Natural killer cell (primary cell): Measurements from ENCODE around the gene LEF1. TPM values are rescaled to one million over a fixed set of nuclear protein-coding genes. Genes with fewer than 3 reads are reported as not detected.

Experiments
- ATAC-seq, 3 donors: fragments of 150-1000 bp in 2 of 3; fragments of 200-7000 bp in 1 of 3; cut with Tn5 transposase; 1 replicate in 1 of 3; 2 replicates in 2 of 3; pipeline ENCODE4 v1.10.0; 2021; ENCODE audit warnings: mild to moderate bottlenecking in 2 of 3, moderate library complexity in 2 of 3
- DNase-seq, 2 donors: peaks; one replicate each; pipeline versions ENCODE4 v3.0.0 to v3.0.0-alpha.2; 2013 to 2021; ENCODE audit warnings: mixed read lengths in 1 of 2
- H3K27ac ChIP-seq: one replicate; pipeline ENCODE4 v1.5.1; 2013; ENCODE audit warnings: mild to moderate bottlenecking, low read length
- H3K27me3 ChIP-seq: one replicate; pipeline ENCODE4 v1.6.1; 2013; ENCODE audit warnings: low read length; ENCODE audit not compliant: control insufficient read depth, insufficient read depth
- H3K36me3 ChIP-seq: one replicate; pipeline ENCODE4 v1.6.1; 2013; ENCODE audit warnings: low read length; ENCODE audit not compliant: control insufficient read depth, insufficient read depth
- H3K4me1 ChIP-seq: one replicate; pipeline ENCODE4 v1.6.1; 2013; ENCODE audit warnings: low read length; ENCODE audit not compliant: control insufficient read depth, insufficient read depth
- H3K4me3 ChIP-seq: one replicate; pipeline ENCODE4 v1.5.1; 2013; ENCODE audit warnings: low read length
- H3K9me3 ChIP-seq: one replicate; pipeline ENCODE4 v1.6.1; 2013; ENCODE audit warnings: low read length; ENCODE audit not compliant: control insufficient read depth, insufficient read depth
- H3K27ac Mint-ChIP-seq, 2 donors: one replicate each; pipeline ENCODE4 v1.8.0; 2022; ENCODE audit warnings: mild to moderate bottlenecking in 2 of 2, mixed read lengths in 2 of 2, moderate library complexity in 1 of 2
- H3K27me3 Mint-ChIP-seq, 2 donors: one replicate each; pipeline ENCODE4 v1.8.0; 2022; ENCODE audit warnings: low read depth in 2 of 2, mixed read lengths in 2 of 2
- H3K36me3 Mint-ChIP-seq: one replicate; pipeline ENCODE4 v1.8.0; 2022; ENCODE audit warnings: mixed read lengths
- H3K4me1 Mint-ChIP-seq, 2 donors: one replicate each; pipeline ENCODE4 v1.8.0; 2022; ENCODE audit warnings: mixed read lengths in 2 of 2
- H3K4me3 Mint-ChIP-seq: one replicate; pipeline ENCODE4 v1.8.0; 2022; ENCODE audit warnings: mild to moderate bottlenecking, moderate library complexity, mixed read lengths
- H3K9me3 Mint-ChIP-seq, 2 donors: one replicate each; pipeline ENCODE4 v1.8.0; 2022; ENCODE audit warnings: mixed read lengths in 2 of 2
- WGBS: methylation state at CpG from one replicate; pipeline ENCODE4 v1.1.7; 2013; ENCODE audit warnings: missing lambda C conversion rate; ENCODE audit not compliant: insufficient coverage; 5-methylcytosine and 5-hydroxymethylcytosine counted together
- intact Hi-C: fragments of 100-400 bp; cut with micrococcal nuclease; formaldehyde crosslinking; loops from one replicate; pipeline ENCODE4 v1.14.2; 2022
- total RNA-seq, 4 donors: library from RNA; stranded (reverse); fragments of 120-200 nt in 1 of 4; gene quantifications; one replicate each; pipeline versions ENCODE4 v1.2.3 to v1.2.4, GENCODE V29; 2013 to 2022
- TF ChIP-seq, protein P1 (sequence below): fragments of 200-600 bp; IDR thresholded peaks from one replicate; pipeline ENCODE4 v1.8.0; 2022; ENCODE audit warnings: antibody characterized with exemption

Gene LEF1
- total RNA-seq, 3 donors from 2014 or later (not counting 1 experiment from before 2014, with no cell fraction given), result 18.7 to 39.8 (median 24.5) TPM

GRCh38 chr4:108156391-108156790 is 12.3 kb downstream of the LEF1 start:
- Mint-ChIP-seq H3K36me3 (no peaks in the 10 kb centered on the region), H3K27me3 (peaks cover 3 to 21% of the 10 kb centered on the region in 2 donors), H3K4me3 (no peak overlapping the region), H3K27ac (no peak overlapping the region), H3K9me3 (no peaks in the 10 kb centered on the region), H3K4me1 (peaks cover 20 to 22% of the 10 kb centered on the region in 2 donors)
- Histone ChIP-seq H3K27ac (no peak overlapping the region), H3K9me3 (no peaks in the 10 kb centered on the region), H3K4me3 (no peak overlapping the region), H3K27me3 (no peaks in the 10 kb centered on the region), H3K4me1 (peaks cover 9% of the 10 kb centered on the region), H3K36me3 (no peaks in the 10 kb centered on the region)
- TF ChIP-seq, protein P1, sequence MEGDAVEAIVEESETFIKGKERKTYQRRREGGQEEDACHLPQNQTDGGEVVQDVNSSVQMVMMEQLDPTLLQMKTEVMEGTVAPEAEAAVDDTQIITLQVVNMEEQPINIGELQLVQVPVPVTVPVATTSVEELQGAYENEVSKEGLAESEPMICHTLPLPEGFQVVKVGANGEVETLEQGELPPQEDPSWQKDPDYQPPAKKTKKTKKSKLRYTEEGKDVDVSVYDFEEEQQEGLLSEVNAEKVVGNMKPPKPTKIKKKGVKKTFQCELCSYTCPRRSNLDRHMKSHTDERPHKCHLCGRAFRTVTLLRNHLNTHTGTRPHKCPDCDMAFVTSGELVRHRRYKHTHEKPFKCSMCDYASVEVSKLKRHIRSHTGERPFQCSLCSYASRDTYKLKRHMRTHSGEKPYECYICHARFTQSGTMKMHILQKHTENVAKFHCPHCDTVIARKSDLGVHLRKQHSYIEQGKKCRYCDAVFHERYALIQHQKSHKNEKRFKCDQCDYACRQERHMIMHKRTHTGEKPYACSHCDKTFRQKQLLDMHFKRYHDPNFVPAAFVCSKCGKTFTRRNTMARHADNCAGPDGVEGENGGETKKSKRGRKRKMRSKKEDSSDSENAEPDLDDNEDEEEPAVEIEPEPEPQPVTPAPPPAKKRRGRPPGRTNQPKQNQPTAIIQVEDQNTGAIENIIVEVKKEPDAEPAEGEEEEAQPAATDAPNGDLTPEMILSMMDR, result no peak
- DNase-seq (no peak), ATAC-seq (no peak)
- 88% methylated on average over 2 of the region's 2 CpGs for WGBS
- intact Hi-C loops, result no loop called here

DNA sequence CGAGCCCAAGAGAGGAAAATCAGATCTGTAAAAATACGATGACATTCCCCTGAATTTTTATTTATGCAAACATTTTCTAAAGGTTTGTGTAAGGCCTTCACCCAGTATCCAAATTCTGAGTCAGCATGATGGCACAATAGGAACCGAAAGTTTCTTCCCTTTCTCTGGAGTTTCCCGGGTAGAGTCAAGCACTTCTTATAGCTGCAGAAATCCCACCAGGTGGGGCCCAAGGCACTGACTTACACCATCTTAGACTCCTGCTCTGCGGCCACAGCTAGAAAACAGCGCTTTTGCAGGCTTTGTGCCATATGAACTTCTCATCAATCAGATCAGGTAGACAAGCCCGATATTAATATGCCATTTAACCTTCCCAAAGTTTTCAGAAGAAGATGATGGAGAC is 13.4 kb downstream of the LEF1 start:
- H3K4me1 Mint-ChIP-seq, result peaks cover 10 to 12% of the 10 kb centered on the region in 2 donors
- no peaks in the 10 kb centered on the region for H3K27me3 ChIP-seq
- H3K4me1 ChIP-seq, result peaks cover 4% of the 10 kb centered on the region
- H3K4me3 Mint-ChIP-seq, result no peak overlapping the region
- WGBS, result 79% methylated on average over 7 of the region's 7 CpGs
- no peak overlapping the region for H3K4me3 ChIP-seq
- ATAC-seq, result no peak
- DNase-seq, result peak in 1 of 2 donors; percentile 78
- no peaks in the 10 kb centered on the region for H3K9me3 ChIP-seq
- intact Hi-C loops, result no loop called here
- TF ChIP-seq, protein P1, result no peak
- no peak overlapping the region for H3K27ac Mint-ChIP-seq
- H3K27me3 Mint-ChIP-seq, result peaks cover 3 to 23% of the 10 kb centered on the region in 2 donors
- no peaks in the 10 kb centered on the region for H3K36me3 ChIP-seq
- H3K9me3 Mint-ChIP-seq, result no peaks in the 10 kb centered on the region
- no peaks in the 10 kb centered on the region for H3K36me3 Mint-ChIP-seq
- no peak overlapping the region for H3K27ac ChIP-seq

GRCh38 chr4:108152980-108153379 is 15.8 kb downstream of the LEF1 start:
- Mint-ChIP-seq H3K9me3 (no peaks in the 10 kb centered on the region), H3K27ac (no peak overlapping the region), H3K36me3 (no peaks in the 10 kb centered on the region), H3K4me1 (no peaks in the 10 kb centered on the region), H3K4me3 (no peak overlapping the region), H3K27me3 (peaks cover 3 to 23% of the 10 kb centered on the region in 2 donors)
- no peak overlapping the region for H3K27ac ChIP-seq
- no peaks in the 10 kb centered on the region for H3K9me3 ChIP-seq
- H3K4me3 ChIP-seq, result no peak overlapping the region
- intact Hi-C loops, result no loop called here
- 57% methylated on average over 1 of the region's 1 CpG for WGBS
- H3K27me3 ChIP-seq, result no peaks in the 10 kb centered on the region
- H3K4me1 ChIP-seq, result no peaks in the 10 kb centered on the region
- TF ChIP-seq, protein P1, result no peak
- H3K36me3 ChIP-seq, result no peaks in the 10 kb centered on the region
- DNase-seq, result no peak
- ATAC-seq, result no peak

GRCh38 chr4:108149588-108150380 is 18.9 kb downstream of the LEF1 start:
- Histone ChIP-seq H3K27ac (no peak overlapping the region), H3K9me3 (no peaks in the 10 kb centered on the region), H3K4me1 (no peaks in the 10 kb centered on the region), H3K27me3 (no peaks in the 10 kb centered on the region), H3K4me3 (no peak overlapping the region), H3K36me3 (no peaks in the 10 kb centered on the region)
- Mint-ChIP-seq H3K9me3 (no peaks in the 10 kb centered on the region), H3K4me3 (no peak overlapping the region), H3K27me3 (peaks cover 3 to 12% of the 10 kb centered on the region in 2 donors), H3K4me1 (no peaks in the 10 kb centered on the region), H3K36me3 (no peaks in the 10 kb centered on the region), H3K27ac (no peak overlapping the region)
- intact Hi-C loops, result no loop called here
- no CpG with 5 or more reads among the region's 3 CpGs for WGBS
- ATAC-seq (no peak), DNase-seq (no peak)
- TF ChIP-seq, protein P1, result no peak
